ENCODE measurements around the gene ACAP3. TPM values are rescaled to one million over a fixed set of nuclear protein-coding genes. Genes with fewer than 3 reads are reported as not detected.

ACAP3 gene
- total RNA-seq, 2 donors from 2014 or later = 43.2 to 58.6 TPM

DNA sequence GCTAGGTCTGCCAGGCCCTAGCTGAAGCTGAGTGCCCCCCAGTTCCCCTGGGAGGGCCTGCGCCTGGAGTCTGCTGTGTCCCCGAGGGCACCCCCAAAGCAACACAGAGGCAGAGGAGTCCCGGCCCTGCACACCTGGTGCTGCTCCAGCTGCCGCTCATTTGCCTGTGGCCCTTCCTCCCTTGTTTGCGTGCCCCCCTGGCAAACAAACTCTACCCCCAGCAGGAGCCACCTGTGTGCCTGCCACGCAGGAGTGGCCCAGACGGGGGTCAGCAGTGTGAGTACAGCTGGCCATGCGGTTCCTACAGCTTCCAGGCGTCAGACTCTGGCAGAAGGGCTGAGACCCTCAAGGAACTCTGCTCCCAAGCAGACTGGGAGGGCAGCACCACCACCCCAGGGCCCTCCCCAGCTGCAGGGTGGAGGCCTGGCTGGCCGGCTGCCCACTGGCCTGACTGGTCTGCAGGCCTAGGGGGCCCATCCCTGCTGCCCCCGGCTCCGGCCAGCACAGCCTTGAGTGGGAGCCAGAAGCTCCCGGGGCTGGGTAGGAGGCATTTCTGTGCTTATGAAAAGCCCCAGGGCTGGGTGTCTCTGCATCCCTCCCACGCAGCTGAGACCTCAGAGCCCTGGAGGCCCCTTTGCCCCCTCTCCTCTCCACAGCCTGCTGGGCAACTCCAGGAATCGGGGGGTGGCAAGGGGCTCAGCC, 22.8 kb upstream of the ACAP3 start:
- WGBS = 61% methylated on average over 9 of the region's 15 CpGs
- Histone ChIP-seq H3K9me3 (no peaks in the 10 kb centered on the region), H3K27me3 (replicated peaks; ENCODE audit: insufficient read depth) (no peaks in the 10 kb centered on the region), H3K36me3 (peaks cover 0 to 2% of the 10 kb centered on the region in 2 donors), H3K4me1 (replicated peaks) (peaks cover 12% of the 10 kb centered on the region), H3K4me3 (no peak overlapping the region), H3K27ac (no peak overlapping the region)
- no peak for TF ChIP-seq CTCF (IDR thresholded peaks at IDR 0.05)
- TF ChIP-seq POLR2A (IDR thresholded peaks at IDR 0.05) = no peak
- no peak for TF ChIP-seq POLR2AphosphoS5 (IDR thresholded peaks at IDR 0.05)
- intact Hi-C loops (cut with DNase I) = no loop called here
- no peak for DNase-seq (ENCODE audit: low spot score)

DNA sequence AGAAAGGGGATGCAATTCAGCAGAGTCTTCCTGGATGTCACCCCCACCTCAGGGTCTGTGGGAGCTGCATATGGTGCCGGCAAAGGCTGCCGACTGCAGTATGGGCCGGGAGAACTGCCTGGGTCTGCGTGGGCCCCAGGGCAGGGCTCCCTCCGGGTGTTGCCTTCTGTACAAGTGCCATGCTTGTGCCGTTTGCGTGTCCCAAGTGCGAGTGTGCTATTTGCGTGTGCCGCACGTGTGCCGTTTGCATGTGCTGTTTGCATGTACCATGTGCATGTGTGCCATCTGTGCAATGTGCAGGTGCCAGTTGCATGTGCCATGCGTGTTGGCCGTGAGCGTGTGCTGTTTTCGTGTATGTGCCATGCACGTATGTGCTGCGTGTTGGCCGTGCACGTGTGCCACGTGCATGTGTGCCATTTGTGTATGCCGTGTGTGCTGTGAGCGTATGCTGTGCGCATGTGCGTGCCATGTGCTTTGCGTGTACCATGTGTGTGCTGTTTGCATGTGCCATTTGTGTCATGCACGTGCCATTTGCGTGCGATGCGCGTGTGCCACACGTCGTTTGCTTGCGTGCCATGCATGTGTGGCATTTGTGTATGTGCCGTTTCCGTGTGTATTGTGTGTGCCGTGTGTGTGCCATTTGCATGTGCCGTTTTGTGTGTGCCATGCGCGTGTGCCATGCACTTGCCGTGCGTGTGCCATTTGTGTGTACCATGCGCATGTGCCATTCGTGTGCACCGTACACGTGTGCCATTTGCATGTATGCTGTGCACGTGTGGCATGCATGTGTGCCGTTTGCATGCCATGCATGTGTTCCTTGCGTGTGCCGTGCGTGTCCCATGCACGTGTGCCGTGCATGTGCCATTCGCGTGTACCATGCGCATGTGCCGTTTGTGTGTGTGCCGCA, 21.8 kb upstream of the ACAP3 start:
- Histone ChIP-seq H3K4me1 (replicated peaks) (peaks cover 14% of the 10 kb centered on the region), H3K36me3 (no peaks in the 10 kb centered on the region), H3K9me3 (no peaks in the 10 kb centered on the region), H3K27ac (no peak overlapping the region), H3K4me3 (no peak overlapping the region), H3K27me3 (replicated peaks; ENCODE audit: insufficient read depth) (no peaks in the 10 kb centered on the region)
- TF ChIP-seq POLR2AphosphoS5 (IDR thresholded peaks at IDR 0.05) (no peak), CTCF (IDR thresholded peaks at IDR 0.05) (no peak), POLR2A (IDR thresholded peaks at IDR 0.05) (no peak)
- 90% methylated on average over 57 of the region's 58 CpGs for WGBS
- intact Hi-C loops (cut with DNase I) = no loop called here
- no peak for DNase-seq (ENCODE audit: low spot score)

DNA sequence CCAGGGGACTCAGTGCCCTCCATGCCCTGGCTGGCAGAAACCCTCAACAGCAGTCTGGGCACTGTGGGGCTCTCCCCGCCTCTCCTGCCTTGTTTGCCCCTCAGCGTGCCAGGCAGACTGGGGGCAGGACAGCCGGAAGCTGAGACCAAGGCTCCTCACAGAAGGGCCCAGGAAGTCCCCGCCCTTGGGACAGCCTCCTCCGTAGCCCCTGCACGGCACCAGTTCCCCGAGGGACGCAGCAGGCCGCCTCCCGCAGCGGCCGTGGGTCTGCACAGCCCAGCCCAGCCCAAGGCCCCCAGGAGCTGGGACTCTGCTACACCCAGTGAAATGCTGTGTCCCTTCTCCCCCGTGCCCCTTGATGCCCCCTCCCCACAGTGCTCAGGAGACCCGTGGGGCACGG, 20.5 kb upstream of the ACAP3 start:
- intact Hi-C loops (cut with DNase I) = no loop called here
- Histone ChIP-seq H3K27ac (no peak overlapping the region), H3K9me3 (no peaks in the 10 kb centered on the region), H3K4me1 (replicated peaks) (peaks cover 14% of the 10 kb centered on the region), H3K36me3 (no peaks in the 10 kb centered on the region), H3K4me3 (no peak overlapping the region), H3K27me3 (replicated peaks; ENCODE audit: insufficient read depth) (no peaks in the 10 kb centered on the region)
- no peak for DNase-seq (ENCODE audit: low spot score)
- TF ChIP-seq POLR2A (IDR thresholded peaks at IDR 0.05) (no peak), CTCF (IDR thresholded peaks at IDR 0.05) (no peak), POLR2AphosphoS5 (IDR thresholded peaks at IDR 0.05) (no peak)
- WGBS = 79% methylated on average over 10 of the region's 15 CpGs

DNA sequence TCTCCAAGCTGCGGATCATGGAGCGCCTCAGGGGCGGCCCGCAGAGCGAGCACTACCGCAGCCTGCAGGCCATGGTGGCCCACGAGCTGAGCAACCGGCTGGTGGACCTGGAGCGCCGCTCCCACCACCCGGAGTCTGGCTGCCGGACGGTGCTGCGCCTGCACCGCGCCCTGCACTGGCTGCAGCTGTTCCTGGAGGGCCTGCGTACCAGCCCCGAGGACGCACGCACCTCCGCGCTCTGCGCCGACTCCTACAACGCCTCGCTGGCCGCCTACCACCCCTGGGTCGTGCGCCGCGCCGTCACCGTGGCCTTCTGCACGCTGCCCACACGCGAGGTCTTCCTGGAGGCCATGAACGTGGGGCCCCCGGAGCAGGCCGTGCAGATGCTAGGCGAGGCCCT, 19.6 kb upstream of the ACAP3 start:
- H3K27me3 ChIP-seq (replicated peaks; ENCODE audit: insufficient read depth) = no peaks in the 10 kb centered on the region
- intact Hi-C loops (cut with DNase I) = no loop called here
- DNase-seq (ENCODE audit: low spot score) = no peak
- no peaks in the 10 kb centered on the region for H3K36me3 ChIP-seq
- H3K27ac ChIP-seq = no peak overlapping the region
- WGBS = 92% methylated on average over 37 of the region's 40 CpGs
- H3K4me1 ChIP-seq (replicated peaks) = peaks cover 14% of the 10 kb centered on the region
- TF ChIP-seq POLR2A (IDR thresholded peaks at IDR 0.05) = no peak
- TF ChIP-seq CTCF (IDR thresholded peaks at IDR 0.05) = no peak
- TF ChIP-seq POLR2AphosphoS5 (IDR thresholded peaks at IDR 0.05) = no peak
- H3K4me3 ChIP-seq = no peak overlapping the region
- H3K9me3 ChIP-seq = no peaks in the 10 kb centered on the region

Data from prostate gland (tissue), 2 donors.